ENCODE data around the gene SPATA7.

- TF ChIP-seq CTCF (IDR thresholded peaks at IDR 0.05; ENCODE audit: low read depth, low read length) (no peak), EZH2phosphoT487 (IDR thresholded peaks at IDR 0.05; ENCODE audit: low read depth) (no peak)
Measured at GRCh38 chr14:88422919-88423650, 37.6 kb downstream of the SPATA7 start.
